ENCODE measurements around the gene PIGR.

- TF ChIP-seq, protein P1, sequence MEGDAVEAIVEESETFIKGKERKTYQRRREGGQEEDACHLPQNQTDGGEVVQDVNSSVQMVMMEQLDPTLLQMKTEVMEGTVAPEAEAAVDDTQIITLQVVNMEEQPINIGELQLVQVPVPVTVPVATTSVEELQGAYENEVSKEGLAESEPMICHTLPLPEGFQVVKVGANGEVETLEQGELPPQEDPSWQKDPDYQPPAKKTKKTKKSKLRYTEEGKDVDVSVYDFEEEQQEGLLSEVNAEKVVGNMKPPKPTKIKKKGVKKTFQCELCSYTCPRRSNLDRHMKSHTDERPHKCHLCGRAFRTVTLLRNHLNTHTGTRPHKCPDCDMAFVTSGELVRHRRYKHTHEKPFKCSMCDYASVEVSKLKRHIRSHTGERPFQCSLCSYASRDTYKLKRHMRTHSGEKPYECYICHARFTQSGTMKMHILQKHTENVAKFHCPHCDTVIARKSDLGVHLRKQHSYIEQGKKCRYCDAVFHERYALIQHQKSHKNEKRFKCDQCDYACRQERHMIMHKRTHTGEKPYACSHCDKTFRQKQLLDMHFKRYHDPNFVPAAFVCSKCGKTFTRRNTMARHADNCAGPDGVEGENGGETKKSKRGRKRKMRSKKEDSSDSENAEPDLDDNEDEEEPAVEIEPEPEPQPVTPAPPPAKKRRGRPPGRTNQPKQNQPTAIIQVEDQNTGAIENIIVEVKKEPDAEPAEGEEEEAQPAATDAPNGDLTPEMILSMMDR (optimal IDR thresholded peaks at IDR 0.05 in 1 of 3, IDR thresholded peaks at IDR 0.05 in 1 of 3, conservative IDR thresholded peaks at IDR 0.05 in 1 of 3; ENCODE audit: extremely low read depth in 1 of 3, insufficient read depth in 2 of 3, low read length in 3 of 3): no peak
- no peak for TF ChIP-seq EZH2 (IDR thresholded peaks at IDR 0.05; ENCODE audit: low read length)
Measured at GRCh38 chr1:206897175-206897574, 49.1 kb downstream of the PIGR start, which contains the start of gene IL24.

Measured in keratinocyte (primary cell).